Measurements from ENCODE around the gene CRHR2.
"Not testable (repeated sequence)": the region's sequence is repeated elsewhere in the genome, so short reads cannot be mapped to it uniquely, and the experiment has no call there.

Gene CRHR2

DNA sequence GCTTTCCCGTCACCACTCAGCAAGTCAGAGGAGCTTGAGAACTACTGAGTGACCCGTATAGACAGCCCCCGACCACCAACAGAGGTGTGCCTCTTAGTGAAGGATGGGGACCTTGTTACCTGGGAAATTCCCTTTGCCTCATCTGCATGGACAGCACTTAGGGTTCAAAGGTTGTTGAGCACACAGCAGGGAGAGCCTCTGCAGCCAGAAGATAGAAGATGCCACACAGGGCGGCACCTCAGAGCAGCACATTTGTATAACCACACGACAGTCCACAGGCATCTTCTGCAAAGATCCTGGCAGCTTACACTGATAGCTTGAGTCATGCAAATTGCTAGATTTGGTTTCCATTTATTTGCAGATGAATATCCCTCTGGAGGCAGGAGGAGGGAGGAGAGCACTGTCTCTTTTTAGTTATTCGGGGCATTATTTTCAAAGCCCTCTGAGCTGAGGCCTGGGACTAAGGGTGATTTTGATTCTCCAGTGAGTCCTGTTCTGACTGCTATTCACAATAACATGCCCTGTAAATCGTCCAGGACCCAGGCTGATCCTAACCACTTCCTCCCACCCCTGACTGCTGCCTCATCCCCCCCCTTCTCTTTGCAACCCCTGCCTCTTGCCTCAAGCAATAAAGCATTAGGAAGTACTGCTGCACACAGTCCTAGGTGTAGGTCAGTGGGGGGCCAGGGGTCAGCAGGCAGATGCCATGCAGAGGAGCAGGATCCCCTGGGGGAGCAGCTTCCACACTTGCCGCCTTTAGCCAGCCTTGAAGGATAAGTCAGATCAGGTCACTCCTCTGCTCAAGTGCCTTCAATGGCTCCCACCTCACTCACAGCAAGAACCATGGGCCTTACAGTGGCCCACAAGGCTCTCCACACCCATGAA, 45.0 kb upstream of the CRHR2 start:
- no peak for DNase-seq (ENCODE audit: extremely low read depth, low read depth)
- TF ChIP-seq CTCF (IDR thresholded peaks at IDR 0.05; ENCODE audit: low read depth, low read length, missing control alignments), result no peak
- H3K4me3 ChIP-seq (replicated peaks; ENCODE audit: low read depth, low read length), result no peak overlapping the region

DNA sequence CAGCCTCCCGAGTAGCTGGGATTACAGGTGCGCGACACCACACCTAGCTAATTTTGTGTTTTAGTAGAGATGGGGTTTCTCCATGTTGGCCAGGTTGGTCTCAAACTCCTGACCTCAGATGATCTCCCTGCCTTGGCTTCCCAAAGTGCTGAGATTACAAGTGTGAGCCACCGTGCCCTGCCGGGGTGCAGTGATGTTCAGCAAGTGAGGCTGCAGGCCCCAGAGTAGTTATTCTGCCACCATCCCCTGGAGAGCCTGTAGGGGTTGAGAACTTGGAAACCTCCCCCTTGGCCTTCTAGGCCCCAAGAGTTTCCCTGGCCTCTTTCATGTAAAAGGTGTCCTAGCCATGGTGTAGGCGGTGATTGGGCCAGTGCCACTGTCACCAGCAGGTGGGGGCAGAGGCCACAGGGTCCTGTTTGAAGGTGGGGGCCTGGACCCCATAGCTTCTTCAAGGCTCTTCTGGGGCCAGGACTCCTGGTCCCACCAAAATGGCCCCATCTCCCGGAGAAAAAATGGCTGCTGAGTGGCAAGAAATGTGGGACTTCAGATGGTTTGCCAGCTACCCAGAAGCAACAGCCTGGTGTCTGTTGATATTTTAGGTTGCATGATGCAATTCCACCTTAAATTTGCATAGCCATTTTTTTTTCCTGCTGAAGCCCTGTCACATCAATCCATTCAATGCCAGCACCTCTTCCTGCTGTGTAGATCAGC, 44.2 kb upstream of the CRHR2 start:
- H3K4me3 ChIP-seq (replicated peaks; ENCODE audit: low read depth, low read length), result no peak overlapping the region
- TF ChIP-seq CTCF (IDR thresholded peaks at IDR 0.05; ENCODE audit: low read depth, low read length, missing control alignments), result no peak

DNA sequence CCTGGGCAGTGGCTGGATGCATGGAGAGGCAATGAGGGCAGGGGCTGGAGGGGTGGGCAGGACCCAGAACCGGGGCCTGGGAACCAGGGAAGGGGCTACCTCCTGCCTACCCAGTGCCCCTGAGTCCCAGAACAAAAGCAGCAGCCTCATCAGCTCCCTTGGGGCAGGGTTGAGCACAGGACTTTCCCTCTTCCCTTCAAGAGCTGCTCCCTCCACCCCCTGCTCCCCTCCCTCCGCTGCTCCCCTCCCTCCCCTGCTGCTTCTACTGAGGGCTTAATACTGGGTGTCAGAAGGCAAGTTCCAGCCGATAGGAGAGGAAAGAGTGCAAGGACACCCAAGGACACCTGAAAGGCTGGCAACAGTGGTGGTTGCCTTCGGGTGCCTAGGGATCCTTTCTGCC, 41.5 kb upstream of the CRHR2 start:
- no peak overlapping the region for H3K4me3 ChIP-seq (replicated peaks; ENCODE audit: low read depth, low read length)
- no peak for DNase-seq (ENCODE audit: extremely low read depth, low read depth)
- no peak for TF ChIP-seq CTCF (IDR thresholded peaks at IDR 0.05; ENCODE audit: low read depth, low read length, missing control alignments)

More for the DNA sequence above, 44.2 kb upstream of the CRHR2 start:
- DNase-seq (ENCODE audit: extremely low read depth, low read depth), result no peak

- H3K4me3 ChIP-seq (replicated peaks; ENCODE audit: low read depth, low read length), result no peak overlapping the region
- no peak for DNase-seq (ENCODE audit: extremely low read depth, low read depth)
- TF ChIP-seq CTCF (IDR thresholded peaks at IDR 0.05; ENCODE audit: low read depth, low read length, missing control alignments), result no peak
Observed at GRCh38 chr7:30722671-30723070, 40.4 kb upstream of the CRHR2 start.

DNA sequence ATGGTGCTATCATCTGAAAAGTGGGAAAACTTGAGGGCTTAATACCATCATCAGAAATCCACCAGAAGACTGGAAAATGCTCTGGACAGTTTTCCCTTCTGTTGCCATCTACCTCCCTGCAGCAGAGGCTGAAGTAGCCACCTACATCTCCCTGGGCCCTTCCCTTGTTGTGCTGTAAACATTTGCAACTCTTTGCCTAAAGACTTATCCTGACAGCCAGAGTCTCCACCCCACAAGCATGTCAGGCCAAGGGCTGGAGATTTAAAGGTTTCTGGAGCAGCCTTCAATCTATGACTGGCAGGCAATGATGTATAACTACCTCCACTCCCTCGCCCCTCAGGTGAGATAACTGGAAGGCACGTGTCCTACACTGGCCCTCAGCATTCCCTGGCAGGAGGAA, 39.9 kb upstream of the CRHR2 start:
- no peak for DNase-seq (ENCODE audit: extremely low read depth, low read depth)
- H3K4me3 ChIP-seq (replicated peaks; ENCODE audit: low read depth, low read length), result no peak overlapping the region
- TF ChIP-seq CTCF (IDR thresholded peaks at IDR 0.05; ENCODE audit: low read depth, low read length, missing control alignments), result no peak

DNA sequence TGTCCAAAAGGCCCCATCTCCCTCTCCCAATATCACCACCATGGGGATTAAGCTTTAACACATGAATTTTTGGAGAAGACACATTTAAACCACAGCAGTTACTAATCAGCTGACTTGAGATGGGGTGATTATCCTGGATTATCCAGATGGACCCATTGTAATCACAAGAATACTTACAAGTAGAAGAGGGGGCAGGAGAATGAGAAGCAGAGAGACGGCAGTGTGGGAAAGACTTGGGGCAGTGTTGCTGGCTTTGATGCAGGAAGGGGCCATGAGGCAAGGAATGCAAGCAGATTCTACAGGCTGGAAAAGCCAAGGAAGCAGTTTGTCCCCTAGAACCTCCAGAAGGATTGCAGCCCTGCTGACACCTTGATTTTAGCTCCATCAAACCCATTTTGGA, 39.0 kb upstream of the CRHR2 start:
- no peak for DNase-seq (ENCODE audit: extremely low read depth, low read depth)
- H3K4me3 ChIP-seq (replicated peaks; ENCODE audit: low read depth, low read length), result no peak overlapping the region
- no peak for TF ChIP-seq CTCF (IDR thresholded peaks at IDR 0.05; ENCODE audit: low read depth, low read length, missing control alignments)

GRCh38 chr7:30719434-30719833, 37.2 kb upstream of the CRHR2 start:
- H3K4me3 ChIP-seq (replicated peaks; ENCODE audit: low read depth, low read length); DNase-seq (ENCODE audit: extremely low read depth, low read depth): not testable (repeated sequence)

All from HFF-Myc (cell line).